ENCODE data around the gene KMT2B. TPM values are rescaled to one million over a fixed set of nuclear protein-coding genes. Genes with fewer than 3 reads are reported as not detected.
"Not testable (repeated sequence)": the region's sequence is repeated elsewhere in the genome, so short reads cannot be mapped to it uniquely, and the experiment has no call there.

KMT2B gene
- polyA plus RNA-seq, 4 donors = 24.2 to 42.6 (median 34.2) TPM

DNA sequence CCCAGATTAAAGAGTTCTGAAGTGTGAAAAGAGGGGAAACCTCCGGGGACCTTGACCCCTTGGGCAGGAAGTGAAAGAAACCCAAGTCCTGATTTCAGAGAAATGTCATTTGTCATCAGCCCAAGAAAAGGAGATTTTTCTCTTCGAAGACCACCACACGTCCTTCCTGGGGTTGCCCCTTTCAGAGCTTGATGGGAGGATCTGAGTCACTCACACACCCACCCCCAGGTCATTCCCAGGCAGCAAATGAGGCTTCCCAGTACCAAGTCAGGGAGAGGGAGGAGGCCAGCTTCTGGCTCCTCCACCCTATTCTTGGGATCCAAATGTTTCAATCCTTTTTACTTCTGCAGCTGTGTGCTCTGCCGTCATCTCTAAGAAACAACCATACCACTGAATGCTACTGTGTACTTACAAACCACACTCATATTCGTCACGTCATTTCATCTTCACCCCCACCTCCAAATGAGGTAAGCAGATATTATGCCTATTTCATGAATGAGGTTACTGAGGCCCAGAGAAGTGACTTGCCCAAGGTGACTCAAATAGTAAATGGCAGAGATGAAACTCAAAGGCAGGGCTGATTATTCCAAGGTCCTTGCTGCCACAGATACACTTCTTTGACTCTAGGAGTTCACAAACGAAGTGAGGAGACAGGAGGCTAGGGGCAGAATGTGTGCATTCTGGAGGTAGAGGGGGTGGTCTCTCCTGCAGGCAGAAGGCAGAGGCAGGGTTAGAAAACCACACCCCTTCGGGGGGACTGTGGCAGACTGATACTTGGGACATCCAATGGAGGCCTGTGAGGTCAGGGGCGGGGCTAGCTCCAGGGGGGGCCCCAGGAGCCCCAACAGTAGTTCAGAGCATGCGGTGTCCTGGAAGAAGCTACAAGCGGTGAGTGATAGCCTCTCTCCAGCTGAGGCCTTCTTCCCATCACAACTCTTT, 5.0 kb upstream of the KMT2B start:
- DNase-seq (ENCODE audit: low read depth in 4 of 4, low spot score in 2 of 4) = no peak

DNA sequence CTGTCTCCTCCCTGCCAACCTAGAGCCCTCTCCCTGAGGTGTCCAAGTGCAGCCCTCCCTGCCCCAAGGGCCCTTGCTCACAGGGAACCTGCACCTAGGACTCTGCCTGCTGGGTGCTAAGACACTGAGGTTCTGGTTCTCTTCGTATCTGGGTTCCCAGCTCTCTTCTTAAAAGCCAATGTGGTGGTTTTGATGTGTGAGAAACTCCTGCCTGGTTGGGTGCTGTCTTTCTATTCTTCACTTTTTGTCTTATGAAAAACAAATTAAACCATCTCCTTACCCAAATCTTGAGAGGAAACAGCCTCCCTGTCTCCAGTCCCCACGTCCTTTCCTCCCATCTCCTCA, 4.3 kb upstream of the KMT2B start:
- no peak for DNase-seq (ENCODE audit: low read depth in 4 of 4, low spot score in 2 of 4)

DNA sequence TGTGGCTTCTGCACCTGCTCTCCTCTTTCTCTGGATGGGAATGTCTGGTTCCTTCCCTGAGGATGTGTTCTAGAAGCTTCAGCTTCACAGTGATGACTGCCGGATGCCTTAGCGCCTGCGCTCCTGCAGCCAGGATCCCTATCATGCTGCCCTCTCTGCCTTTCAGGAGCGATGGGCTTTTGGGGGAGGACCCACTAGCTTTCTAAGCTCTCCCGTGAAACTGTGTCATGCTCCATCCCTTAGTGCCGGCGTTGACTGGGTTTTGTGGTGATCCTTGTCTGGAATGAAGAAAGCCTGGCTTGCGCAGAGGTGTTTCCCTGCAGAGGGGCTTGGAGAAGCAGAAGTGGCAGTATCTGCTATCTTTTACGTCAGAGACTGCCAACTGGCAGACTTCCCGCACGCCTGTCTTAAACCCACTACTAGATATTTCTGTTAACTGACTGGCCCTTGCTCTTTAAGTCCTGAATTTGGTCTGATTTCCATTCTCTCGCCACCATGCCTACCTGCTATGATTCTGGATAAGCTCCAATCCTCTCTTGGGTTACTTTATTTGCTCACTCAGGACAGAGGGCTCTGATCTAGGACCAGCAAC, 3.8 kb upstream of the KMT2B start:
- DNase-seq (ENCODE audit: low read depth in 4 of 4, low spot score in 2 of 4) = no peak

DNA sequence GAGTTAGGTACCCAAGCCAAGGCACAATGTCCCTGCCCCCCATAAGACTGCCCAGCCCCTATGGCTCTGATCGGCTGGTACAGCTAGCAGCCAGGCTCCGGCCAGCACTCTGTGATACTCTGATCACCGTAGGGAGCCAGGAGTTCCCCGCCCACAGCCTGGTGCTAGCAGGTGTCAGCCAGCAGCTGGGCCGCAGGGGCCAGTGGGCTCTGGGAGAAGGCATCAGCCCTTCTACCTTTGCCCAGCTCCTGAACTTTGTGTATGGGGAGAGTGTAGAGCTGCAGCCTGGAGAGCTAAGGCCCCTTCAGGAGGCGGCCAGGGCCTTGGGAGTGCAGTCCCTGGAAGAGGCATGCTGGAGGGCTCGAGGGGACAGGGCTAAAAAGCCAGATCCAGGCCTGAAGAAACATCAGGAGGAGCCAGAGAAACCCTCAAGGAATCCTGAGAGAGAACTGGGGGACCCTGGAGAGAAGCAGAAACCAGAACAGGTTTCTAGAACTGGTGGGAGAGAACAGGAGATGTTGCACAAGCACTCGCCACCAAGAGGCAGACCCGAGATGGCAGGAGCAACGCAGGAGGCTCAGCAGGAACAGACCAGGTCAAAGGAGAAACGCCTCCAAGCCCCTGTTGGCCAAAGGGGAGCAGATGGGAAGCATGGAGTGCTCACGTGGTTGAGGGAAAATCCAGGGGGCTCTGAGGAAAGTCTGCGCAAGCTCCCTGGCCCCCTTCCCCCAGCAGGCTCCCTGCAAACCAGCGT, 3.0 kb upstream of the KMT2B start:
- DNase-seq (ENCODE audit: low read depth in 4 of 4, low spot score in 2 of 4) = no peak

DNA sequence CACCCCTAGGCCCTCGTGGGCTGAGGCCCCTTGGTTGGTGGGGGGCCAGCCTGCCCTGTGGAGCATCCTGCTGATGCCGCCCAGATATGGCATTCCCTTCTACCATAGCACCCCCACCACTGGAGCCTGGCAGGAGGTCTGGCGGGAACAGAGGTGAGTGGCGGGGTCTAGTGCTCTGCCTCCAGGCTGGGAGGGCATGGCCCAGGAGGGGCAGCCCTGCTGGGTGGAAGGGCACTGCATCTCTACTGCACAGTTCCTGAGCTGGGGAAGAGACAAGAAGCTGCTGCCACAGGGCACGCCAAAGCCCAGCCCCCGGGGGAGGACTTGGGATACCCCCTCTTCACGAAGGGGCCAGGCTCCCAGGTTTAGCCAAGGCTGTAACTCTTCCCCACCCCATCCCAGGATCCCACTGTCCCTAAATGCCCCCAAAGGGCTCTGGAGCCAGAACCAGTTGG, 2.4 kb upstream of the KMT2B start:
- no peak for DNase-seq (ENCODE audit: low read depth in 4 of 4, low spot score in 2 of 4)

DNA sequence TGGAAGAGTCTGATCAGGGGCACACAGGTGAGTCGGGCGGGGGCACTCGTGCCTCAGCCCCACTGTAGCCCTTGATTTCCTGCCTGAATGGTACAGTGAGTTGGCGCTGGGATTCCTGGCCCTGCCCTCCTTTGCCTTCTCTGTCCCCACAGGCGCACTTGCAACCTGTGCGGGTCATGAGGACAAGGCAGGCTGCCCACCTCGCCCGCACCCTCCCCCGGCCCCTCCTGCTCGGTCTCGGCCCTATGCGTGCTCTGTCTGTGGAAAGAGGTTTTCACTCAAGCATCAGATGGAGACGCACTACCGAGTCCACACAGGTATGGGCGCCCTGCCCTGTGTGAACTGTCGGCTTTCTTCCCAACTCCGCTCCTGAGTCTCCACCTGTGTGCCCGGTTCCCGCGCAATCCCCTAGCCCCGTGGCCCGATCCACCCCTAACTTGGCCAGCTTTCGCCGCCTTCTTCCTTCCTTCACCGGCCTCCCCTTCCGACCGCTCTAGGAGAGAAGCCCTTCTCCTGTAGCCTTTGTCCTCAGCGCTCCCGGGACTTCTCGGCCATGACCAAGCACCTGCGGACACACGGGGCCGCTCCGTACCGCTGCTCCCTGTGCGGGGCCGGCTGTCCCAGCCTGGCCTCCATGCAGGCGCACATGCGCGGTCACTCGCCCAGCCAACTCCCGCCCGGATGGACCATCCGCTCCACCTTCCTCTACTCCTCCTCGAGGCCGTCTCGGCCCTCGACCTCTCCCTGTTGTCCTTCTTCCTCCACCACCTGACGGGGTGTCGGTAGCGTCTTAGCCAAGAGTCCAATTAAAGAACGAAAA, 1.6 kb upstream of the KMT2B start:
- no peak for DNase-seq (ENCODE audit: low read depth in 4 of 4, low spot score in 2 of 4)

DNA sequence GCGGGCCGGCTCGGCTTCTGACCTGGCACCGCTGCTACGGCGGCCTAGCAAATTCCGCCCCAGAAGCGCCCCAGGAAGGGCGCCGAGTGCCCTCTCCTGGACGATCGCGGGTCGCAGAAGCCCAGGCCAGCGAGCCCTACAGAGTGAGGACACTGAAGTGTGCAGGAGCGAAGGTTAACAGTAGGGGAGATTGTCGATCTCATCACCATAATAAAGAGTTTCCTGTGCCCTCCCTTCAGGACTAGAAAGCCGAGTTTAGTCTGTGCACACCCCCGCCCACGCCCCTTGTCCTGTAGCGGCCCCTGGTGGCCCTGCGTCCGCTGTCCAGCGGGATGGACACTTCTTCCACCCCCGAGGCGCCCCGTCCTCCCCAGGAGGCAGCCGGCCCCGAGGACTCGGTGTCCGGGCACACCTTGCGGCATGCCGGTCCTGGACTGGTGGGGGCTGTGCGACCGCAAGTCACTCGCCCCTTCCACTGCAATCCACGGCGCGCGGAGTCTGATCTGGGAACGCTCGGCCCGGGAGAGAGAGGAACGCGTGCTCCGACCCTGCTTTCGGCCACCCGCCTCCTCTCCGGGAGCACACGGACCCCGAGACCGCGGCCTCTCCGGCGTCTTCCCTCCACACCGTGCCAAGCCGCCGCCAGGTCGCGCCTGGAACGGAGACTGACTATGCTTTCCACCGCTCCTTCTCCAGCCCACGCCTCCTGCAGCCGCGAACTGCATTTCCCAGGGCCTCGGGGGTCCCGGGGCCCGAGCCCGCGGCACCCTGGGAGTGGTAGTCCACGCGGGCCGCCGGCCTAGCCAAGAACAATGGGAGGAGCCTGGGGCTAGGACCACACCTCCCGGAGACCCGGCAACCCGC, 770 bp upstream of the KMT2B start:
- peak; percentile 55 to 93 (median 74) for DNase-seq (ENCODE audit: low read depth in 4 of 4, low spot score in 2 of 4)

DNA sequence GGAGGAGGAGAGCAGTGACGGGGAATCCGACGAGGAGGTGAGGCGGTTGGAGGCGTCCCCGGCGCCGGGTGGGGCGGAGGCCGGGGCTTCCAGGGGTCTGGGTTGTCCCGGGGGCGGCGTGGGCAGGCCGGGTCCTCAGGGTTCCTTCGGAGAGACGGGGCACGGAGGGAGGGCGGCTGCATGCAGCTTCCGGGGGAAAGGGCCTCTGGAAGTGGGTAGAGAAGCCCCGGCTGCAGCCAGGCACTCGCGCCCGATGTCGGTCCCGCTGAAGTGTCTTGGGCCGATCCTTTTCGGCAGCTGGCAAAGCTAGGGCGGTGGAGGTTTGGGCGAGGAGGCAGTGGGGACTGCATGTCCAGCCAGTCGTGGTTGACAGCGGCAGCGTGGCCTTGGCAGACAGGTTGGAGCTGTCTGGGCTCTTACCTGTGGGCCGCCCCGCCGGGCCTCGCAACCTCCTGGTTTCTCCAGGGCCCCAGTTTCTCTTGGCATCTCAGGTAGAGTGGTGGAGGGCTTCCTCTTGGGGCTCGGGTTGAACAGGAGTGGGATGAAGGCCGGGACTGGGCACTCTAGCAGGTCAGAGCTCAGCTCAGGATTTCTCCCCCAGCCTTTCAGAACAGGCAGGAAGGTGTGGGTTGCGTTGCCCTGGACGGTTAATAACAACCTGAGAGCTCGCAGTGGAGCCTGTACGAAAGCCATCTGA, 690 bp downstream of the KMT2B start:
- DNase-seq (ENCODE audit: low read depth in 4 of 4, low spot score in 2 of 4) = no peak

DNA sequence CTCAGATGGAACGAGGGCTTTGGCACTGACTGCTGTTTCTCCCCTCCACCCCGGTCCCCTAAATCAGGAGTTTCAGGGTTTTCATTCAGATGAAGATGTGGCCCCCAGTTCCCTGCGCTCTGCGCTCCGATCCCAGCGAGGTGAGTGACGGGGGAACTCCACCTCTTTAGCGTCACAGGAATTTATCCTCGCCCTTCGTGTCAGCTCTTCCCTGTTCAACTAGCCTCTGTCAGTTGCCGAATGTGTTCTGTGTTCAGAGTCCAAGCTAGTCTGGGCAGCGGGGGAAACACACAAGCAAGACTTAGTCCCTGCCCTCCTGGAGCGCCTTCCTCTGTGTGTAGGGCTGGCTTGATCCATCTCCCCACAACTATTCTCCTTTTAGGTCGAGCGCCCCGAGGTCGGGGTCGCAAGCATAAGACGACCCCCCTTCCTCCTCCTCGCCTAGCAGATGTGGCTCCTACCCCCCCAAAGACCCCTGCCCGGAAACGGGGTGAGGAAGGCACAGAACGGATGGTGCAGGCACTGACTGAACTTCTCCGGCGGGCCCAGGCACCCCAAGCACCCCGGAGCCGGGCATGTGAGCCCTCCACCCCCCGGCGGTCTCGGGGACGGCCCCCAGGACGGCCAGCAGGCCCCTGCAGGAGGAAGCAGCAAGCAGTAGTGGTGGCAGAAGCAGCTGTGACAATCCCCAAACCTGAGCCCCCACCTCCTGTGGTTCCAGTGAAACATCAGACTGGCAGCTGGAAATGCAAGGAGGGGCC, 1.8 kb downstream of the KMT2B start:
- DNase-seq (ENCODE audit: low read depth in 4 of 4, low spot score in 2 of 4) = no peak

DNA sequence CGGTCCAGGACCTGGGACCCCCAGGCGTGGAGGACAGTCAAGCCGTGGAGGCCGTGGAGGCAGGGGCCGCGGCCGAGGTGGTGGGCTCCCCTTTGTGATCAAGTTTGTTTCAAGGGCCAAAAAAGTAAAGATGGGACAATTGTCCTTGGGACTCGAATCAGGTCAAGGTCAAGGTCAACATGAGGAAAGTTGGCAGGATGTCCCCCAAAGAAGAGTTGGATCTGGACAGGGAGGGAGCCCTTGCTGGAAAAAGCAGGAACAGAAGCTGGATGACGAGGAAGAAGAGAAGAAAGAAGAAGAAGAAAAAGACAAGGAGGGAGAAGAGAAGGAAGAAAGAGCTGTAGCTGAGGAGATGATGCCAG, 2.3 kb downstream of the KMT2B start:
- no peak for DNase-seq (ENCODE audit: low read depth in 4 of 4, low spot score in 2 of 4)

DNA sequence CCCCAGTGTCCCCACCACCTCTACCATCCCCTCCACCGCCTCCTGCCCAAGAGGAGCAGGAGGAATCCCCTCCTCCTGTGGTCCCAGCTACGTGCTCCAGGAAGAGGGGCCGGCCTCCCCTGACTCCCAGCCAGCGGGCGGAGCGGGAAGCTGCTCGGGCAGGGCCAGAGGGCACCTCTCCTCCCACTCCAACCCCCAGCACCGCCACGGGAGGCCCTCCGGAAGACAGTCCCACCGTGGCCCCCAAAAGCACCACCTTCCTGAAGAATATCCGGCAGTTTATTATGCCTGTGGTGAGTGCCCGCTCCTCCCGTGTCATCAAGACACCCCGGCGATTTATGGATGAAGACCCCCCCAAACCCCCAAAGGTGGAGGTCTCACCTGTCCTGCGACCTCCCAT, 2.8 kb downstream of the KMT2B start:
- DNase-seq (ENCODE audit: low read depth in 4 of 4, low spot score in 2 of 4) = no peak

DNA sequence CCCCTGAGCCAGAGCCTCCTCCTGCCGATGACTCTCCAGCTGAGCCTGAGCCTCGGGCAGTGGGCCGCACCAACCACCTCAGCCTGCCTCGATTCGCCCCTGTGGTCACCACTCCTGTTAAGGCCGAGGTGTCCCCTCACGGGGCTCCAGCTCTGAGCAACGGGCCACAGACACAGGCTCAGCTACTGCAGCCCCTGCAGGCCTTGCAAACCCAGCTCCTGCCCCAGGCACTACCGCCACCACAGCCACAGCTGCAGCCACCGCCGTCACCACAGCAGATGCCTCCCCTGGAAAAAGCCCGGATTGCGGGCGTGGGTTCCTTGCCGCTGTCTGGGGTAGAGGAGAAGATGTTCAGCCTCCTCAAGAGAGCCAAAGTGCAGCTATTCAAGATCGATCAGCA, 3.6 kb downstream of the KMT2B start:
- DNase-seq (ENCODE audit: low read depth in 4 of 4, low spot score in 2 of 4) = no peak

DNA sequence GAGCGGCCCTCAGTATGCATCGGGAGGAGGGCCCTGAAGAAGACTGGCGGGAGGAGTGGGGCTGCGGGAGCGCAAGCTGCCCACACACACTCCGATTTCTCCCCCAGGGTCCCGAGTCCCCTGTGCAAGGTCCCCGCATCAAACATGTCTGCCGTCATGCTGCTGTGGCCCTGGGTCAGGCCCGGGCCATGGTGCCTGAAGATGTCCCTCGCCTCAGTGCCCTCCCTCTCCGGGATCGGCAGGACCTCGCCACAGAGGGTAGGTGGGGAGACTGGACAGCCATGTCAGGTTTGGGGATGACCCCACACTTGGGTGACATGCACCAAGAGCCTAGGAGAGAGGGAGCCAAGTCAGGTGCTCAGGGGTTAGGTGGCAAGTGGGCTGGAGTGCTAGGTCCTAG, 4.7 kb downstream of the KMT2B start:
- DNase-seq (ENCODE audit: low read depth in 4 of 4, low spot score in 2 of 4) = no peak

DNA sequence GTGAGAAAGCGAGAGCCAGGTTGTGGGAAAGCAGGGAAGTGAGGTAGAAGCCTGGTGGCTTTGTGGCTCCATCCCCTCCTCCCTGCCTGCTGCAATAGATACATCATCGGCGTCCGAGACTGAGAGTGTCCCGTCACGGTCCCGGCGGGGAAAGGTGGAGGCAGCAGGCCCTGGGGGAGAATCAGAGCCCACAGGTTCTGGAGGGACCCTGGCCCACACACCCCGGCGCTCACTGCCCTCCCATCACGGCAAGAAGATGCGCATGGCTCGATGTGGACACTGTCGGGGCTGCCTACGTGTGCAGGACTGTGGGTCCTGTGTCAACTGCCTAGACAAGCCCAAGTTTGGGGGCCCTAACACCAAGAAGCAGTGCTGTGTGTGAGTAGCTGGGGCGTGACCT, 5.1 kb downstream of the KMT2B start:
- DNase-seq (ENCODE audit: low read depth in 4 of 4, low spot score in 2 of 4) = no peak

DNA sequence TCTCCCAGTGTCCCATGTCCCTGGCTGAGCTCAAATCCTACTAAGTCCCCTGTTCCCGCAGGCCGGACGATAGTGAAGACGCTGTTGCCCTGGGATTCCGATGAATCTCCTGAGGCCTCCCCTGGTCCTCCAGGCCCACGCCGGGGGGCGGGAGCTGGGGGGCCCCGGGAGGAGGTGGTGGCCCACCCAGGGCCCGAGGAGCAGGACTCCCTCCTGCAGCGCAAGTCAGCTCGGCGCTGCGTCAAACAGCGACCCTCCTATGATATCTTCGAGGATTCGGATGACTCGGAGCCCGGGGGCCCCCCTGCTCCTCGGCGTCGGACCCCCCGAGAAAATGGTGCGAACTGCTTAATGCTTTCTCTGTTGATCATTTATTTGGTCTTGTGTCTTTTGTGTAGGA, 5.9 kb downstream of the KMT2B start:
- DNase-seq (ENCODE audit: low read depth in 4 of 4, low spot score in 2 of 4) = no peak

DNA sequence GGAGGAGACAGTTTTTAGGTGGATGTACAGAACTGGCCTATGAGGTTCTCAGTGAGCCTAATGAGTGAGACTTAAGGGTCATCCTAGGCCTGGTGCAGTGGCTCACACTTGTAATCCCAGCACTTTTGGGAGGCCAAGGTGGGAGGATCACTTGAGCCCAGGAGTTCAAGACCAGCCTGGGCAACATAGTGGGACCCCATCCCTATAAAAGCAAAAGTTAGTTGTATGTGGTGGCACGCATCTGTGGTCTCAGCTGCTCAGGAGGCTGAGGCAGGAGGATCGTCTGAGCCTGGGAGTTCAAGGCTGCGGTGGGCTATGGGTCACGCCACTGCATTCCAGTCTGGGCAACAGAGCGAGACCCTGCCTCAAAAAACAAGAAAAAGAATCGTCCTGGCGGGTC, 6.3 kb downstream of the KMT2B start:
- not testable (repeated sequence) for DNase-seq (ENCODE audit: low read depth in 4 of 4, low spot score in 2 of 4)

DNA sequence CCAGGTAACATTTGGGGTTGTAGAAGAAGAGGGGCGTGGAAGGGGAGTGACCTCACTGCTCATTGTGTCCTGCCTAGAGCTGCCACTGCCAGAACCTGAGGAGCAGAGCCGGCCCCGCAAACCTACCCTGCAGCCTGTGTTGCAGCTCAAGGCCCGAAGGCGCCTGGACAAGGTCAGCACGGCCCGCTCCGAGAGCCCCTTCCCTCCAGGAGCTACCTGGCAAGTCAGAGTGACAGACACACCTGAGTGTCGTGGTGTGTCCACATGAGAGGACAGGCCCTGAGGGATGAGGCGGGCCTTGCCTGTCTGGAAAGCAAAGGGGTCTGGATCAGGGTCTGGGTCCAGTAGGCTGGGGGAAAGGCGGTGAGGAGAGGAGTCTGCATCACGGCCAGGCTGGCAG, 6.8 kb downstream of the KMT2B start:
- DNase-seq (ENCODE audit: low read depth in 4 of 4, low spot score in 2 of 4) = no peak

DNA sequence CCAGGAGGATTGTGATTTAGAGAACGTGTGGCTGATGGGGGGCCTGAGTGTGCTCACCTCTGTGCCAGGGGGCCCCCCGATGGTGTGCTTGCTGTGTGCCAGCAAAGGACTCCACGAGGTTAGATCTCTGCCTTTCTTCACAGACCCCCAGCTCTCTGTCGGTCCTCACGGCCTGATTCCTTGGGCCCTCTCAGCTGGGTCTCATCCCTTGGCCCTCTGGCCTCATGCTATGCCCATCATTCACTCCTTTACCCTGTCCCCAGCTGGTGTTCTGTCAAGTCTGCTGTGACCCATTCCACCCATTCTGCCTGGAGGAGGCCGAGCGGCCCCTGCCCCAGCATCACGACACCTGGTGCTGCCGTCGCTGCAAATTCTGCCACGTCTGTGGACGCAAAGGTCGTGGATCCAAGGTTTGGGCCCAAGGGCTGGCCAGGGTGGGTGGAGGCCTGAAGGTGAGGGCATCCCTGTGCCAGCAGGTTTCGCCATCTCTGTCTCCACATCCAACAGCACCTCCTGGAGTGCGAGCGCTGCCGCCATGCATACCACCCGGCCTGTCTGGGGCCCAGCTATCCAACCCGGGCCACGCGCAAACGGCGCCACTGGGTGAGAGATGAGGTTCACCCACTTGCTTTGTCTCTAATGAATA, 7.5 kb downstream of the KMT2B start:
- no peak for DNase-seq (ENCODE audit: low read depth in 4 of 4, low spot score in 2 of 4)
